Activated naive CD8-positive, alpha-beta T cell (primary cell): ENCODE results near the gene CPN1.
"Not testable (repeated sequence)": the region's sequence is repeated elsewhere in the genome, so short reads cannot be mapped to it uniquely, and the experiment has no call there.

Experiments
- H3K27ac Mint-ChIP-seq: one replicate; pipeline ENCODE4 v1.8.0; 2021; ENCODE audit warnings: mixed read lengths
- H3K27me3 Mint-ChIP-seq: one replicate; pipeline ENCODE4 v1.8.0; 2021; ENCODE audit warnings: mixed read lengths
- H3K36me3 Mint-ChIP-seq: one replicate; pipeline ENCODE4 v1.8.0; 2021; ENCODE audit warnings: mixed read lengths
- H3K4me1 Mint-ChIP-seq: one replicate; pipeline ENCODE4 v1.8.0; 2021; ENCODE audit warnings: low read depth, mixed read lengths
- H3K4me3 Mint-ChIP-seq: one replicate; pipeline ENCODE4 v1.8.0; 2021; ENCODE audit warnings: mild to moderate bottlenecking, mixed read lengths
- H3K9me3 Mint-ChIP-seq: one replicate; pipeline ENCODE4 v1.8.0; 2021; ENCODE audit warnings: low read depth, mixed read lengths

The CPN1 gene

DNA sequence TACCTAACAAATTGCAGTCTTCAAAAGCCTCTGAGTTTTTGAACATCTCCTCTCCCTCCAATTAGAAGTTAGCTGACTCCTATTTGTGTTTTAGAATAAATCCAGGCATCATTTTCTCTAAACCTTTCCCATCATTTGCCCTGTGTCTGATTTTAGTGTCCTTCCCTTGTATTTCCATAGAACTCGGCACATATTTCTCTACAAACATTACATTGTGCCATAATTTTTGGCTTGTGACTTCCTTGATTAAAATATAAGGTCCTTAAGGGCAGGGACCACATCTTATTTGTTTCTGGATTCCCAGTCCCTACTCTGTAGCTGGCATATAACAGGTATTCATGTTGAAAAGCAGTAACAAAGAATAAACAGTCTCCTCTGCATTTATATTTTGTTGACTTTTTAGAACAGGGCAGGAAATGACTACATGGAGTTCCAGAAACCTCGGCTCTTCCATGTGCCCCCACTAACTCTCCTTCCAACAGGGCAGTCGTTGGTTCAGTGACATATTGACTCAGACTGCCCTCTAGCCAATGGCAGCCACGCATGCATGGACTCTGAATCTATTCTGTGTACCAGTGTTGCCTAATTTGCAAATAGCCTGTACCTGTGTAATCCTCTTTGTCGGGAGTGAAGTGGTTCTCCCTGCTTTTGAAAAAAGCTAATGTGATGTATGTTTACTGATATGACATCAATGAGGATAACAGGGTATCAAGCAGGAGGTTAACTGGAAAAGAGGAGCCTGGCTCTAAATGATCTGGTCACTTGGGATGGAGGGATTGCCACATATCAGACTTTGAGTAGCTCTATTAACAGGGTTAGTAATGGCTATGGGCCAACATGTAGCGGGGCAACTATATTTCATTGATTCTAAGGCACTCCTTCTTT is 19.8 kb upstream of the CPN1 start:
- no peaks in the 10 kb centered on the region for H3K9me3 Mint-ChIP-seq
- H3K36me3 Mint-ChIP-seq = no peaks in the 10 kb centered on the region
- no peaks in the 10 kb centered on the region for H3K4me1 Mint-ChIP-seq
- no peak overlapping the region for H3K27ac Mint-ChIP-seq
- H3K4me3 Mint-ChIP-seq = no peak overlapping the region
- H3K27me3 Mint-ChIP-seq = peaks cover 22% of the 10 kb centered on the region

DNA sequence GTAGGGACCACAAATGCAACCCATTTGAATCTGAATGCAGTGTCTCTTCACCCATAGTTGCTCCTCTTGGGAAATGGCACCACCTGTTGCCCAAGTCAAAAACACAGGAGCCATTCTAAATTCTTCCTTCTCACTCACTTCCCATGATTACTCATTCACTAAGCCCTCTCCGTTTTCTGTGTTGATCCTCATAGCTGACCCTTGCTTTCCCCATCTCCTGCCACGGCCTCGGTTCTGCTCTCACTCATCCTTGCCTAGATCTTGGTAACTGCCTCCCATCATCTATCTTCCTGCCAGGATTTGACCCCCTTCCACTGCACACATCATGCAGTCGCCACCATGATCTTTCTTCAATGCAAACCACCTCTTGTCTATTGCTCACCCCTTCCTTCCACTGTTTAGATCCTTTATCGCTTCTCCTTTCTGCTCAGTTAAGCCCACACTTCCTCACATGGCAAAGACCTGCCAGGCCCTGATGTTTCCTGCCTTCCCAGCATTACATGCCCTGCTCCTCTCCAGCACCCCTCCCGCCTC is 19.0 kb upstream of the CPN1 start:
- Mint-ChIP-seq H3K27me3 (peaks cover 22% of the 10 kb centered on the region), H3K36me3 (no peaks in the 10 kb centered on the region), H3K9me3 (no peaks in the 10 kb centered on the region), H3K4me3 (no peak overlapping the region), H3K4me1 (no peaks in the 10 kb centered on the region), H3K27ac (no peak overlapping the region)

DNA sequence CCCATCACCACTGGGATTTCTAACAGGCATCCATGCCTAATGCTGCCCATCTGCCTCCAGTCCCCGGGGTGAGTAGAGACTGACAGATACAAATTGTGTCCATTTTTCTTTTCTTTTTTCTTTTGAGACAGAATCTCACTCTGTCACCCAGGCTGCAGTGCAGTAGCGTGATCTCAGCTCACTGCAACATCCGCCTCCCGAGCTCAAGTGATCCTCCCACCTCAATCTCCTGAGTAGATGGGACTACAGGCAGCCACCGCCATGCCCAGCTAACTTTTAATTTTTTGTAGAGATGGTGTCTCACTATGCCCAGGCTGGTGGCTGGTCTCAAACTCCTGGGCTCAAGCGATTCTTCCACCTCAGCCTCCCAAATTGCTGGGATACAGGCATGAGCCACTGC is 7.6 kb upstream of the CPN1 start:
- Mint-ChIP-seq H3K4me3 (no peak overlapping the region), H3K9me3 (no peaks in the 10 kb centered on the region), H3K4me1 (no peaks in the 10 kb centered on the region), H3K27me3 (peaks cover 13% of the 10 kb centered on the region), H3K27ac (no peak overlapping the region), H3K36me3 (no peaks in the 10 kb centered on the region)

DNA sequence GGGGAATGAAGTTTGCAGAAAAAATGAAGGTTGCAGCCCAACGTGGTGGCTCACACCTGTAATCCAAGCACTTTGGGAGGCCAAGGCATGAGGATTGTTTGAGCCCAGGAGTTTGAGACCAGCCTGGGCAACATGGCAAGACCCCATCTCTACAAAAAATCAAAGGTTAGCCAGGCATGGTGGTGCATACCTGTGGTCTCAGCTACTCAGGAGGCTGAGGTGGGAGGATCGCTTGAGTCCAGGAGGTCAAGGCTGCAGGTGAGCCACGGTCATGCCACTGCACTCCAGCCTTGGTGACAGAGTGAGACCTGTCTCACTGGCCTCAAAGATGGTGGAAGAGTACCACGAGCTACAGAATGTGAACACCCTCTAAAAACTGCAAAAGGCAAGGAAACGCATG is 5.0 kb upstream of the CPN1 start:
- H3K9me3 Mint-ChIP-seq = not testable (repeated sequence)

DNA sequence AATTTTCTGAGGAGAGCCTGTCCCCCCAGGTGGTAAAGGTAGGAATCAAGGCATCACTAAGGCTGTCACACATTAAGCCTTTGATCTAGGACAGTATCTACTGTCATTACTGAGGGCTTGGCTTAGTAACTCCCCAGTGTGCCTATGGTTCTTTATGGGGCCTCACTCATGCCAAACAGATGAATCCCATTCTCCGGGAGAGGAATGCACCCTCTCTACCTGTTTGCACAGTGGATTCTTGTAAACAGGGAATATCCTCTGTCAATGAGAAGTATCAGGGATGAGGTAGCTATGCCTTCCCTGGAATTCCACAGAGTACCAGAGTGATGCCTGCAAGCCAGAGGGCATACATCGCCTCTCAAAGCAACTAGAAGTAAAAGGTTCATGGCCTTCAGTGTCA is 3.9 kb upstream of the CPN1 start:
- Mint-ChIP-seq H3K36me3 (no peaks in the 10 kb centered on the region), H3K27me3 (peaks cover 24% of the 10 kb centered on the region), H3K9me3 (no peaks in the 10 kb centered on the region), H3K4me1 (no peaks in the 10 kb centered on the region), H3K27ac (no peak overlapping the region), H3K4me3 (no peak overlapping the region)

More for the DNA sequence above, 5.0 kb upstream of the CPN1 start:
- H3K4me3 Mint-ChIP-seq, H3K4me1 Mint-ChIP-seq, H3K36me3 Mint-ChIP-seq, H3K27ac Mint-ChIP-seq: not testable (repeated sequence)
- H3K27me3 Mint-ChIP-seq = peaks cover 18% of the 10 kb centered on the region

DNA sequence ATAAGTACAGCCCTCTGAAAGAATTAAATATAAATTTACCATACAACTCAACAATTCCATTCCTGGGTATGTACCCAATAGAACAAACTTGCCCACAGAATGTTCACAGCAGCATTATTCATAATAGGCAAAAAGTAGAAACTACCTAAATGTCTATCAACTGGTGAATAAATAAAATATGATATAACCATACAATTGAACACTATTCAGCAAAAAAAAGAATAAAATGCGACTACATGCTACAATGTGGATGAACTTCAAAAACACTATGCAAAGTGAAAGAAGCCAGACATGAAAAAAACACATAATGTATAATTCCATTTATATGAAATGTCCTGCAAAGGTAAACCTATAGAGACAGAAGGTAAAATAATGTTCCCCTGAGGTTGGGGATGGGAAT is 2.0 kb upstream of the CPN1 start:
- Mint-ChIP-seq H3K4me3 (no peak overlapping the region), H3K27me3 (peaks cover 24% of the 10 kb centered on the region), H3K27ac (no peak overlapping the region), H3K9me3 (no peaks in the 10 kb centered on the region), H3K4me1 (no peaks in the 10 kb centered on the region), H3K36me3 (no peaks in the 10 kb centered on the region)

DNA sequence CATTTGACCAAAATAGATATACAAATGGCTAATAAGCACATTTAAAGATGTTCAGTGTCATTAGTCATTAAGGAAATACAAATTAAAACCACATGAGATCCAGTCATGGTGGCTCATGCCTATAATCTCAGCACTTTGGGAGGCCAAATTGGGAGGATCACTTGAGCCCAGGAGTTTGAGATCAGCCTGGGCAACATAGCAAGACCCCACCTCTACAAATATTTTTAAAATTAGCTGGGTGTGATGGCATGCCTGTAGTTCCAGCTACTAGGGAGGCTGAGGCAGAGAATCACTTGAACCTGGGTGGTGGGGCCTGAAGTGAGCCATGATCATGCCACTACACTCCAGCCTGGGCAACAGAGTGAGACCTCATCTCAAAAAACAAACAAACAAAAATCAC is 607 bp upstream of the CPN1 start:
- H3K27me3 Mint-ChIP-seq = peaks cover 18% of the 10 kb centered on the region
- H3K9me3 Mint-ChIP-seq, H3K4me3 Mint-ChIP-seq, H3K4me1 Mint-ChIP-seq, H3K36me3 Mint-ChIP-seq, H3K27ac Mint-ChIP-seq: not testable (repeated sequence)

DNA sequence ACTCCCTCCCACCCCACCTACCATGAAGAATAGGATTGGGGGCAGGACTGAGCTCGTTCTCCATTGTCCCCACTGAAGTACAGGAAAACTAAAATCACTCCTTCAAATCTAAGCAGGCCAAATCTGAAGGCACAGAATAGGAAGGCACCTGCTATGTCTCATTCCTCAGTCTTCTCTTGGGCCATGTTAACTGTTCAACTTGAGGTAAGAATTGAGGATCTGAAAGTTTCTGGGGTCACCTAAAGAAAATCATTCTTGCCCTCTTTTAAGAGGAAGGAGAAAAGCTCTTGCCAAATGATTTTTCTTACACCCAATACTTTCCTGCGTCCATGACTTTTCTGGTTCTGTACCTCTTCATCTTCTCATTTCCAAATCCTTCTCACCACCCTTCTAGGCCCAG is 4.9 kb downstream of the CPN1 start:
- Mint-ChIP-seq H3K27me3 (peaks cover 10% of the 10 kb centered on the region), H3K4me3 (no peak overlapping the region), H3K27ac (no peak overlapping the region)

DNA sequence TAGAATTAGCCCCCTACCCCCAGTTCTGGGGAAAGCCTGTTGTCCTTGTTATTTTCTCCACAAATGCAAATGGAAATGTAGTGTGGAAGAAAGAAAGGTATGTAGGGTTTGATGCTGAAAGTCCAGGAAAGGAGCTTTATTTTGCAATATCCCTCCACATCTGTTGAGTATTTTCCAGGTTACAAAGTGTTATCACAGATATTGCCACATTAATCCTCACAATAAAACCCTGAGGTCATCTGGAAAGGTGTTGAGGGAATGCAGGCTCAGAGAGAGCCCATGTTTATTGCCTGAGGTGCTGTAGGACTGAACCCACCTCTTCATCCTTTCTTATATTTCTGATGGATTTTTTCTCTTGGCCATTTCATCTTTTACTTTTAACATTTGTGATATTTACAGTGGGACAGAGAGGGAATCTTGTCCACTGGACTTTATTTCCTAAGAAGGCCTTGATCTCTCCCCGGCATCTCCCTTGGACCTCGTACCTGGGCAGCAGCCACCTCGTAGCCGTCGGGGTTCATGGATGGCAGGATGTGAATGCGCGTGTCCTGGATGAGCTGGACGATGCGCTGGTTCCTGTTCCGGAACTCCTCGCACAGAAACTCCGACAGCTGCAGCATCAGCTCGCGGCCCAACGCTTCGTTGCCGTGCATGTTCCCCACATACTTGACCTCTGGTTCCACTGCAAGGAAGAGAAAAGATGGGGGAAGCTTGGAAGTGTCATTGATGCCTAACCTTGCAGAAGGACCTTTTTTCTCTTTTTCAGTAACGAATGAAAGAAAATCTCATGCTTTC is 6.0 kb downstream of the CPN1 start:
- H3K27me3 Mint-ChIP-seq = peaks cover 5% of the 10 kb centered on the region
- no peak overlapping the region for H3K27ac Mint-ChIP-seq
- no peaks in the 10 kb centered on the region for H3K36me3 Mint-ChIP-seq
- H3K9me3 Mint-ChIP-seq = no peaks in the 10 kb centered on the region
- no peaks in the 10 kb centered on the region for H3K4me1 Mint-ChIP-seq
- no peak overlapping the region for H3K4me3 Mint-ChIP-seq

More for the DNA sequence above, 4.9 kb downstream of the CPN1 start:
- H3K9me3 Mint-ChIP-seq = no peaks in the 10 kb centered on the region
- no peaks in the 10 kb centered on the region for H3K4me1 Mint-ChIP-seq
- no peaks in the 10 kb centered on the region for H3K36me3 Mint-ChIP-seq

DNA sequence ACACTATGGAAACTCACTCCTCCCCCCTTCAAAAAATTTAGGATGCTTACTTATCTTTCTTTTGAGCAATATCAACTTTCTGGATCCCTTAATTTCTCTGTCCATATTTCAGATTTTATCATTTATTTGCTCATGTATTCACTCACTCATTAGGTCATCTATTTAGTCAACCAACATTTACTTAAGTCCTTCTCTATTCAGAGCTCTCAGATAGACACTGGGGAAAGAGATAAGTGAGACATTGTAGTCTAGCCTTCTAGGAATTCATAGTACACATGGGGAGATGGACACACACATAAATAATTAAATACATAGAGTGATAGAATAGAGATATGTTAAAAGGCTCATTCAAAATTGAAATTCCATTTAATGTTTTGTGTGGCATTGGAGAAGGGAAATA is 9.2 kb downstream of the CPN1 start:
- Mint-ChIP-seq H3K4me3 (no peak overlapping the region), H3K9me3 (no peaks in the 10 kb centered on the region), H3K36me3 (no peaks in the 10 kb centered on the region), H3K4me1 (no peaks in the 10 kb centered on the region), H3K27me3 (peaks cover 4% of the 10 kb centered on the region), H3K27ac (no peak overlapping the region)

DNA sequence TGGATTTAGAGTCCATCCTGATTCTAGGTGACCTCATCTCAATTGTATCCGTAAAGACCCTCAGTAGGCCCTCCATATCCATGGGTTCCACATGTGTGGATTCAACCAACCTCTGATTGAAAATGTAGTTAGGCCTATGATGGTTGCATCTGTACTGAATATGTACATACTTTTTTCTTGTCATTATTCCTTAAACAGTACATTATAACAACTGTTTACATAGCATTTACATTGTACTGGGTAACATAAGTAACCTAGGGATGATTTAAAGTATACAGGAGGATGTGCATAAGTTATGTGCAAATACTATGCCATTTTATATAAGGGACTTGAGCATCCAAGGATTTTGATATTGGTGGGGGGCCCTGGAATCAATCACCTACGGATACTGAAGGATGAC is 10.1 kb downstream of the CPN1 start:
- no peaks in the 10 kb centered on the region for H3K9me3 Mint-ChIP-seq
- H3K36me3 Mint-ChIP-seq = no peaks in the 10 kb centered on the region
- no peak overlapping the region for H3K27ac Mint-ChIP-seq
- peaks cover 5% of the 10 kb centered on the region for H3K27me3 Mint-ChIP-seq
- no peaks in the 10 kb centered on the region for H3K4me1 Mint-ChIP-seq
- no peak overlapping the region for H3K4me3 Mint-ChIP-seq

DNA sequence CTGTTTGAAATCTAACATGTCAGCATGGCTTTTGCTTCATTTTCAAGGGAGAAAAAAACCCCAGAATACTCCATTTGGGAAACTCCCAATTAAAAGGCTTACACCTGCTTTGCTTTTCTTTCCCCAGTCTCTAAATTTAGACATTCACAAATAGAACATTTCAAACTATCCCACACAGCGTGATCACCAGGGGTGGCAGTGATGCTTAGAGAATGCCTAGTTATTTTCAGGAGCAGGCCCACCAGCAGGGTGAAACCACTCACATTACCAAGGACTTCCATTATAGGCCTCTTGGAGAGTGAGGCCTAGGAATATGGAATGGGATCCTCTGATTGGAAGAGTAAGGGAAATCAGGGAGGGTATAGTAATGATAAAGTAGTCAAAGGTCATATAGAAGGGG is 14.2 kb downstream of the CPN1 start:
- H3K27ac Mint-ChIP-seq = no peak overlapping the region
- H3K4me1 Mint-ChIP-seq = no peaks in the 10 kb centered on the region
- no peaks in the 10 kb centered on the region for H3K9me3 Mint-ChIP-seq
- H3K4me3 Mint-ChIP-seq = no peak overlapping the region
- peaks cover 9% of the 10 kb centered on the region for H3K27me3 Mint-ChIP-seq
- no peaks in the 10 kb centered on the region for H3K36me3 Mint-ChIP-seq

DNA sequence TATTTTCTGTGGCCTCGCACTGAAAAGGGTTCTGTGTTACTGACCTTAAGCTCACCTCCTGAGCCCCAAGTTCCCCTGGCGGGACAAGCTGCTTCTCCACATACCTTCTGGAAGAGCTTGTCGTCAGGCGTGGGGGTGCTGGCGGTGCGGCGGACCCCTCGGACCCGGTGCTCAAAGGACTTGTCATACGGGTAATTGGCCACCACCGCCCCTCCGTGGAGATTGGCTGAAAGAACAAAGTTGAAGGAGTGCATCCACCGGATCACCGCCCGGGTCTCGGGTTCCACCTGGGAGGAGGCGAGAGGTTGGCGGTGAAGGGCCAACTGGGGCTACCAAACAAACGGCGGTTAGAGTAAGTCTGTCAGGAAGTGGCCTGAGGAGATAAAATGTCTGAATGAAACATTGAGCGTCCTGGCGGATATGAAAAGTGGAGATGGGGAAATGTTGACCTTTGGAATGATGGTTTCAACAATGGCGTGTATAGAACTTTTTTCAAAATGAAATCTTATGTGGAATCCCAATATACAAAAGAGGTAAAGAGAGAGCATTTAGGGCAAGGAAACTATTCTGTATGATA is 16.5 kb downstream of the CPN1 start:
- no peaks in the 10 kb centered on the region for H3K9me3 Mint-ChIP-seq
- H3K27me3 Mint-ChIP-seq = peaks cover 9% of the 10 kb centered on the region
- H3K36me3 Mint-ChIP-seq = no peaks in the 10 kb centered on the region
- H3K4me1 Mint-ChIP-seq = no peaks in the 10 kb centered on the region
- no peak overlapping the region for H3K4me3 Mint-ChIP-seq
- no peak overlapping the region for H3K27ac Mint-ChIP-seq

DNA sequence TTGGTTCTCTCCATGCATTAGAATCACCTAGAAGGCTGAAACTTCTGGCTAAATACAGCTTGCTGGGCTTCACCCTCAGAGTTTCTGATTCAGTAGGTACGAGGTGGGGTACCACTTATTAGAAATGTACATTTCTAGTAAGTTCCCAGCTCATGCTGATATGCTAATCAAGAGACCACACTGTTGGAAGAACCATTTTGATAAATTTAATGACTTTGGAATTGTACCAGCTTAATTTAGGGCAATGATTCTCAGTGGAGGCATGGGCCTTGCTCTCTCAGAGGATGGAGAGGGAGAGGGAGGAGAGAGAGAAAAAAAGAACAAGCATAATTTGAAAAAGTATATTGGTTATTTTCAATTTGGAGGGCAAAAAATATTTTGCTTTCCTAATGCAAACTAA is 20.3 kb downstream of the CPN1 start:
- Mint-ChIP-seq H3K36me3 (no peaks in the 10 kb centered on the region), H3K4me1 (no peaks in the 10 kb centered on the region), H3K4me3 (no peak overlapping the region), H3K27ac (no peak overlapping the region), H3K9me3 (no peaks in the 10 kb centered on the region), H3K27me3 (peaks cover 6% of the 10 kb centered on the region)

DNA sequence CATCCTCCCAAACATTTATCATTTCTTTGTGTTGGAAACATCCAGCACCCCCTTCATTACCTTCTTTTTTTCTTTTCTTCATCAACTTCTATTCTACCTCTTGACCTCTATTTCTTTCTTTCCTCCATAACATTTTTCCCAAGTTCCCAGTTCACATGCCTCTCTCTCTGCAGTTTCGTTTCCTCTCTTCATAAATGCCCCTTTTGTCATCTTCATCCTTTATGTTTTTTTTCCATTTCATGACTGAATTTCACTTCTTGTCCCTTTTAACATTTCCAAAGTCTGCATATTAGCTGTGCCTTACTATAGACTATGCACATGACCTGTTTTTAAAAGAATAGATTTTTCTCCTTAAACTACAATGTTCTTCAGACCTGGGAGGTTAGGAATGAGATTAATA is 23.7 kb downstream of the CPN1 start:
- no peak overlapping the region for H3K4me3 Mint-ChIP-seq
- peaks cover 5% of the 10 kb centered on the region for H3K27me3 Mint-ChIP-seq
- H3K9me3 Mint-ChIP-seq = no peaks in the 10 kb centered on the region
- no peak overlapping the region for H3K27ac Mint-ChIP-seq
- H3K4me1 Mint-ChIP-seq = no peaks in the 10 kb centered on the region
- H3K36me3 Mint-ChIP-seq = no peaks in the 10 kb centered on the region
